BLaER1 (cell line): Measurements from ENCODE around the gene PLLP.
"Not testable (repeated sequence)": the region's sequence is repeated elsewhere in the genome, so short reads cannot be mapped to it uniquely, and the experiment has no call there.

Experiments
- H3K27ac ChIP-seq: shearing (Covaris generic); formaldehyde crosslinking; 2 replicates; pipeline ENCODE4 v1.8.1; 2022
- H3K27me3 ChIP-seq: shearing (Covaris generic); formaldehyde crosslinking; 2 replicates; pipeline ENCODE4 v1.8.1; 2022
- H3K36me3 ChIP-seq: shearing (Covaris generic); formaldehyde crosslinking; 2 replicates; pipeline ENCODE4 v1.8.1; 2022
- H3K4me1 ChIP-seq: shearing (Covaris generic); formaldehyde crosslinking; 2 replicates; pipeline ENCODE4 v1.8.1; 2022
- H3K4me2 ChIP-seq: shearing (Covaris generic); formaldehyde crosslinking; 2 replicates; pipeline ENCODE4 v1.8.1; 2022
- H3K4me3 ChIP-seq: shearing (Covaris generic); formaldehyde crosslinking; 2 replicates; pipeline ENCODE4 v1.8.1; 2022
- H3K9ac ChIP-seq: shearing (Covaris generic); formaldehyde crosslinking; 2 replicates; pipeline ENCODE4 v1.8.1; 2022
- H3K9me3 ChIP-seq: shearing (Covaris generic); formaldehyde crosslinking; 2 replicates; pipeline ENCODE4 v1.8.1; 2022
- H4K20me1 ChIP-seq: shearing (Covaris generic); formaldehyde crosslinking; 2 replicates; pipeline ENCODE4 v1.8.1; 2022
- Cebpa-rat ChIP-seq: shearing (Covaris generic); IDR thresholded peaks from 2 replicates; pipeline ENCODE4 v1.8.1; 2022

Gene PLLP

DNA sequence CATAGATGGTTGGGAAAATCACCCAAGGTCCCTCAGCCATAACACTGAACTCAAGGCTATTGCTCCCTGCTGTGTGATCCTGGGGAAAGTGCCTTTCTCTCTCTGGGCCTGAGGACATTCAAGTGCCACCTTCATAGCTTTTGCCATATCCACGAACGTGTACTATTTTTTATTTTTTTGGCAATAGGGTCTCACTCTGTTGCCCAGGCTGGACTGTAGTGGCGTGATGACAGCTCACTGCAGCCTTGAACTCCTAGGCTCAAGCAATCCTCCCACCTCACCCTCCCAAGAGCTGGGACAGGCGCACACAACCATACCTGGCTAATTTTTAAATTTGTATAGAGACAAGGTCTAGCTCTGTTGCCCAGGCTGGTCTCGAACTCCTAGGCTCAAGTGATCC, 10.6 kb downstream of the PLLP start:
- Histone ChIP-seq H3K4me3 (no peak overlapping the region), H3K27ac (no peak overlapping the region), H3K9me3 (no peaks in the 10 kb centered on the region), H3K36me3 (no peaks in the 10 kb centered on the region), H3K4me2 (no peak overlapping the region), H3K9ac (no peak overlapping the region), H3K4me1 (peaks cover 12% of the 10 kb centered on the region), H4K20me1 (no peaks in the 10 kb centered on the region), H3K27me3 (no peaks in the 10 kb centered on the region)
- no peak for TF ChIP-seq Cebpa-rat

DNA sequence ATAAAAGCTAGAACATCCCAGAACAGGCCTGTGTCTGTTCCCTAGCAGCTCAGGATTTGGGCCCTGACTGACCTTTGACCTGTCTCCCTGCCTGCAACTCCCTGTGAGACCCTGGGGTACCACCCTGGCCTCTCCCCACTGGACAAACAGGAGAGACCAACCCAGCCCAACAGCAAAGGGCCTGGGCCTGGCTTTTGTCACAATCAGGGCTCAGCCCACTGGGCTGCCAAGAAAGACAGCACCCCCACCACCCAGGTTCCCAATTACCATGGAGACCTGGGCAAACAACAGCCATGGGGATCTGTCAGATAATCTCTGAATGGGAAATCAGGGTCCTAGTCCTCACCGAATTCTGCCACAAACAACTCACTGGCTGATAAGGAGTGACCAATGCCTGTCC, 11.1 kb downstream of the PLLP start:
- H3K4me3 ChIP-seq: no peak overlapping the region
- H4K20me1 ChIP-seq: no peaks in the 10 kb centered on the region
- no peak overlapping the region for H3K4me2 ChIP-seq
- H3K4me1 ChIP-seq: peaks cover 12% of the 10 kb centered on the region
- no peak for TF ChIP-seq Cebpa-rat
- no peak overlapping the region for H3K9ac ChIP-seq
- no peaks in the 10 kb centered on the region for H3K36me3 ChIP-seq
- H3K27ac ChIP-seq: no peak overlapping the region
- no peaks in the 10 kb centered on the region for H3K9me3 ChIP-seq
- no peaks in the 10 kb centered on the region for H3K27me3 ChIP-seq

DNA sequence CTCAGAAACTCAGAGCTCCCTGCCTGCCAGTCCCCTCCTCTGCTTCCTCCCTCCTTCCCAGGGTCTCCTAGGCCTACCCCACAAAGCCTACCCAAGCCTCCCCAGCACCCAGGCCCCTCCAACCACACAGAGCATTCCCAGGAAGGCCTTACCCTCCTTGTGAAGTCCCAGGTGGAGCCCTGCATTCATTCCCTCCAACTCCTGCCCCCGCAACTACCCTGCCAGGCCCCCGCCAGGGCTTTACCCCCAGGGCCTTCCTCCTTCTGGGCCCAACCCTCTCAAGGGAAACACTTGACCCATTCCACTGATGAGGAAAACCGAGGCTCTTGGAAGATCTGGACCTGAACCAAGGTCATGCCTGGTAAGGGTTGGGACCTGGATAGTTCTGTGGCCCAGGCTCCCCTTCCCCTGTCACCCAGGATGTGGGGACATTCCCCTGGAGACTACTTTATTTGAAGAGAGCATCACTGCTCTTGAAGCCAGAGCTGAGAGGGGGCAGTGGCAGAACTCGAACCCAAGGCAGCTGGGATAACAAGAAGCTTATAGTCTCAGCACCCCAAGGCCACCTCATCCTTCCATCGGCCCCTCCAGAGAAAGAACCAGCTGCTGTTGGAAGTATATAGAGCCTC, 12.5 kb downstream of the PLLP start:
- no peaks in the 10 kb centered on the region for H3K9me3 ChIP-seq
- peaks cover 5% of the 10 kb centered on the region for H3K4me1 ChIP-seq
- no peak overlapping the region for H3K4me2 ChIP-seq
- no peak for TF ChIP-seq Cebpa-rat
- no peaks in the 10 kb centered on the region for H3K27me3 ChIP-seq
- no peak overlapping the region for H3K4me3 ChIP-seq
- no peaks in the 10 kb centered on the region for H3K36me3 ChIP-seq
- H4K20me1 ChIP-seq: no peaks in the 10 kb centered on the region
- no peak overlapping the region for H3K27ac ChIP-seq
- no peak overlapping the region for H3K9ac ChIP-seq

DNA sequence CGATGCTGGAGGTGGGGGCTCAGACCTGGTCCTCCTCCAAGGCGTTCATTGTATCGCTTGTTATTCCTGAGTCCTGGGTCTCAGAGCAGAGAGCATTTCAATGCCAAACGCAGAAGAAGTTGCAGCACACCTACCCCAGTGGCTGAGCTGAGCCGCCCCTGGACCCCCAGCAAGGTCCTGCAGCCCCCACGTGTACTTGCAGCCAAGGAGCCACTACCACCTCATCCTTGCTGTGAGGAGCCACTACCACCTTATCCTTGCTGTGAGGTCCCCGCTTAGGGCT, 13.5 kb downstream of the PLLP start:
- Histone ChIP-seq H3K27me3 (no peaks in the 10 kb centered on the region), H3K36me3 (no peaks in the 10 kb centered on the region), H3K27ac (no peak overlapping the region), H3K9ac (no peak overlapping the region), H3K4me3 (no peak overlapping the region), H3K4me1 (peaks cover 14% of the 10 kb centered on the region), H4K20me1 (no peaks in the 10 kb centered on the region), H3K4me2 (no peak overlapping the region), H3K9me3 (no peaks in the 10 kb centered on the region)
- TF ChIP-seq Cebpa-rat: no peak

DNA sequence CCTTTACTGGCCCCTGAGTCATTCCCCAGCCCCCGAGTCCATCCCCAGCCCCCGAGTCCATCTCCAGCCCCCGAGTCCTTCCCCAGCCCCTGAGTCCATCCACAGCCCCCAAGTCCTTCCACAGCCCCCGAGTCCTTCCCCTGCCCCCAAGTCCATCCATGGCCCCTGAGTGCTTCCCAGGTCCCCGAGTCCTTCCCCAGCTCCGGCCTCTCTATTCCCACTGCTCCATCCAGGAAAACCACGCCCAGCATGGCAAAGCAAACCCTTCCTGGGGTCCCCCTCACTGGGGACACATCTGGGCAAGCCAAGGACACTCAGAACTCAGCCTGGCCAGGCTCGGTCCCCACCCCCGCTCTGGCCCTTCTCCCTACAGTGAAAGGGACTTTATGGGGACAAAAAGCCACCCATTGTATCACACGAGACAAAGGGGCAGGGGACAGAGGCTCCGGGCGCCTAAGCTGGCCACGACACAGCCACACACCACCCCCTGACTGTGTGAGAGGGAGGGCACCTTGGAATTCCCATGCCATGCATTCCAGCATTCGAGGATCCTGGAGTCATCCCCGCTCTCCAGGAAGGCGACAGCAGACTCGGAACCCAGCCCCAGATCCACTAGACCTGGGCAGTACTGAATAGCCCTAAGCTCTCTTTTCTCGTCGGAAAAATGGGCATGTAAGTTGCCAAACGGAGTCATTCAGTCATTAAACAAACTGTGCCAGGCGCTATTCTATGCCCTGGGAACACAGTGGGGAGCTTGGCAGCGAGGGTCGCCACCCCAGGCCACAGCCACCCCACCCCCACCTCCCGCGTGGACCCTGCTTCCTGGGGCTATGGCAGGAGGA, 14.0 kb downstream of the PLLP start:
- H3K9me3 ChIP-seq: no peaks in the 10 kb centered on the region
- H3K27ac ChIP-seq: no peak overlapping the region
- TF ChIP-seq Cebpa-rat: no peak
- no peak overlapping the region for H3K4me2 ChIP-seq
- H3K9ac ChIP-seq: no peak overlapping the region
- H3K4me3 ChIP-seq: no peak overlapping the region
- no peaks in the 10 kb centered on the region for H4K20me1 ChIP-seq
- no peaks in the 10 kb centered on the region for H3K36me3 ChIP-seq
- H3K27me3 ChIP-seq: no peaks in the 10 kb centered on the region
- H3K4me1 ChIP-seq: peaks cover 14% of the 10 kb centered on the region

DNA sequence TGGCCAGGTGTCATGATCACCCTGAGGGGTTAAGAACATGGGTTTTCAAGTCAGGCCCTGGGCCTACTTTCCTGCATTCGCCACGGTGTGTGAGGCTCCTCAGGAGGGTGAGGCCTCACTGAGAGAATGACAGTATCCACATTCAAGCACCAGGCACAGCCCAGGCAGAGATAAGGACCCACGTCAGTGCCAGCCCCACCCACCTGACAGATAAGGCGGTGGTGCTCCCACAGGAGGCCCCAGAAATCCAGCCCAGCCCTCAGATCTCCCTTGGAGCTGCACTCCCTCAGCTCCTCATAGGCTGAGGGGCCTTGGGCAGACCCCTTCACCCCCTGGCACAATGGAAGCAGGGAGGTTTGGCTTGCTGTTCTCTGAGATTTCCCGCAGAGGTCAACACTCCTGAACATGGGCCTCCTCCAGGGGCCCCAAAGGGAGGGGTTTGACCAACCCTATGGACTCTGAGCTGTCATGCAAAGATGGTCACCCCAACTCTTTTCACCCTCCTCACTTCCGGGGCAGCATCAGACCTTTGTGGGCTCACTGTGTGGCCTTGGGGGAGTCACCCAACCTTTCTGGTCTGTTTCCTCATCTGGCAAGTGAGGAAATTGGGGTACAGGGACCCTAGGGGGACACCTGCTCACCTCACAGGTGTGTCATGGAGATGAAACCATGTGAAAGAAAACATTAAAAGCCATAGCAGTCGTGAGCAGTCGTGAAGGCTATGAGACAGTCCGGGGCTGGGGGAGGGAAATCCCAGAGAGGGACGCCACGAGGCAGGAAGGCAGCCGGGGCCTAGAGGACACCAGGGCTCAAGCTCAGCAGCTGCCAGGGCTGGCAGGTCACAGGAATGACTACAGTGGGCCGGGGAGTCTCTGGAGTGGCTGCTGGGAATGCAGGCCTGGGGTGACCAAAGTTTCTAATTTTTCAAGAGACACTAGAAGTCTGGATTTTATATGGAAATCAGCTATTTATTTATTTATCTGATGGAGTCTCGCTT, 15.4 kb downstream of the PLLP start:
- Histone ChIP-seq H3K9me3 (no peaks in the 10 kb centered on the region), H3K27me3 (no peaks in the 10 kb centered on the region), H3K27ac (no peak overlapping the region), H3K36me3 (no peaks in the 10 kb centered on the region), H3K9ac (no peak overlapping the region), H3K4me2 (no peak overlapping the region), H3K4me3 (no peak overlapping the region), H4K20me1 (no peaks in the 10 kb centered on the region), H3K4me1 (peaks cover 17% of the 10 kb centered on the region)
- no peak for TF ChIP-seq Cebpa-rat

DNA sequence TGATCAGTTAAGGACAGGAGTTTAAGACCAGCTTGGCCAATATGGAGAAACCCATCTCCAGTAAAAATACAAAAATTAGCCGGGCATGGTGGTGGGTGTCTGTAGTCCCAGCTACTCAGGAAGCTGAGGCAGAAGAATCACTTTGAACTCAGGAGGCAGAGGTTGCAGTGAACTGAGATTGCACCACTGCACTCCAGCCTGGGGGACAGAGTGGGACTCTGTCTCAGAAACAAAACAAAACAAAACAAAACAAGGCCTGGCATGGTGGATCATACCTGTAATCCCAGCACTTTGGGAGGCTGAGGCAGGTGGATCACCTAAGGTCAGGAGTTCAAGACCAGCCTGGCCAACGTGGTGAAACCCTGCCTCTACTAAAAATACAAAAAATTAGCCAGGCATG, 17.1 kb downstream of the PLLP start:
- H3K9ac ChIP-seq, H3K27ac ChIP-seq, H3K36me3 ChIP-seq, H3K27me3 ChIP-seq, H3K4me3 ChIP-seq, H3K9me3 ChIP-seq, H4K20me1 ChIP-seq: not testable (repeated sequence)
- H3K4me2 ChIP-seq: peak overlapping the region; percentile 24; the same call in 1 of the 2 replicates
- H3K4me1 ChIP-seq: peaks cover 20% of the 10 kb centered on the region

DNA sequence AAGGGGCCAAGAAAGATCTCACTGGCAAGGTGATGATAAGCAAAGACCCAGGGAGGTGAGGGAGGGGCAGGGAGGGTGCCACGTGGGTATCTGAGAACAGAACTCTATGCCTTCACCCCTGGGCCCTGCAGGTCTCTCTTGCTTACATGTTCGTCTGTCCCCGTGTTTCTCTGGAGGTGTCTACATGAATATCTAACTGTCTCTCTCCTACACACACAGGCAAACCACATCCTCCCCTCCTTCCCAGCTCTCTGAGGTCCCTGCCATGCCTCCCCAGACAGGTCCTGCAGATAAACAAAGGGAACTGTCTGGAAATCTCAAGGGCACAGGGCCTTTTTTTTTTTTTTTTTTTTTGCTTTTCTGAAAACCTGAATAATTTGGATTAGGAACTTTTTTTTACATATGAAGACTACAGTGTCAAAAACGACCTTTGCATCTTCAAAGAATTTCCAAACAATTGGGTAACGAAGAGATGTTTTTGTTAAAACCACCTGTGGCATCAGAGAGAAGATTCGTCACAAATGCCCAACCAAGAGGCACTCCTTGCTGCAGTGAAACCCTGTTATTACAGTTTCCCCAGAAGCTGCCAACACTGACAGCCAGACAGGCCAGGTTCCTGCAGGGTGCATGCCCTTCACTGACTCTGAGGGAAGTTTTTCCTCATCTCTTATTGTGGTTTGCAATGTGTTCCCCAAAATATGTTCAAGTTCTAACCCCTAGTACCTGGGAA, 17.8 kb downstream of the PLLP start:
- Histone ChIP-seq H3K27ac (no peak overlapping the region), H3K9ac (no peak overlapping the region)

DNA sequence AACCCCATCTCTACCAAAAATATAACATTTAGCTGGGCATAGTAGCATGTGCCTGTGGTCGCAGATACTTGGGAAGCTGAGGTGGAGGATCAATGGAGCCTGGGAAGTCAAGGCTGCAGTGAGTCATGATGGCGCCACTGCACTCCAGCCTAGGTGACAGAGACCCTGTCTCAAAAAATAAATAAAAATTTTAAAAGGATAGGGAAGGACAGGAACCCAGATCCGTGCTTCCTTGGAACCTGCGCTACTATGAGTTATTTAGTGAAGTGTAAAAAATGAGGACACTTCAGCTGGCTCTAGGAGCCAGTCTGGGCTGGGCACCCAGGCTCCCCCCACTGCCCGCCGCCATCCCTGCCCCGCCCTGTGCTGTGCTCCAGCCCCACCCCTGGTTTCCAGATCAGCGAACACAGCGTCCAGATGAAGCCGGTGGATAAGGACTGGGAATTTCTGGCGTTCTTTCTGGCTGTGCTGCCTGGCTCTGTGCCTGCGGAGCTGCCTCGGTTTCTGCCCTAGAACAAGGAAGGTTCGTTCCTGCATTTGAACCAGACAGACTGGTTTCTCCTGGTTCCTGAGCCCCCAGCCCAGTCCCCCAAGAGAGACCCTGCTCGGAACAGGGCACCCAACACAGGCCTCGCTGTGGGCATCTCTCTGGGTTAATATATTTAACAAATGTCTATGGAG, 18.5 kb downstream of the PLLP start:
- no peaks in the 10 kb centered on the region for H4K20me1 ChIP-seq
- H3K27me3 ChIP-seq: no peaks in the 10 kb centered on the region
- no peak overlapping the region for H3K4me3 ChIP-seq
- H3K27ac ChIP-seq: no peak overlapping the region
- H3K36me3 ChIP-seq: no peaks in the 10 kb centered on the region
- no peaks in the 10 kb centered on the region for H3K9me3 ChIP-seq
- H3K4me2 ChIP-seq: 0 out of 2 replicates have a peak overlapping the region, but pooled peaks have one; percentile 24
- no peak overlapping the region for H3K9ac ChIP-seq
- TF ChIP-seq Cebpa-rat: no peak
- H3K4me1 ChIP-seq: peaks cover 20% of the 10 kb centered on the region

More for the DNA sequence above, 17.8 kb downstream of the PLLP start:
- Histone ChIP-seq H3K4me3 (no peak overlapping the region), H3K4me1 (peaks cover 20% of the 10 kb centered on the region), H4K20me1 (no peaks in the 10 kb centered on the region), H3K9me3 (no peaks in the 10 kb centered on the region), H3K4me2 (peak overlapping the region; percentile 24; the same call in 1 of the 2 replicates), H3K27me3 (no peaks in the 10 kb centered on the region), H3K36me3 (no peaks in the 10 kb centered on the region)
- no peak for TF ChIP-seq Cebpa-rat
